IMR-90 (cell line): ENCODE measurements around the gene ATG101.

Experiments
- POLR2A ChIP-seq: IDR thresholded peaks from 2 replicates; pipeline ENCODE4 v1.6.1; 2012; ENCODE audit warnings: mild to moderate bottlenecking, low read depth, low read length
- TF ChIP-seq, protein P1 (sequence below): conservative IDR thresholded peaks from 2 replicates; pipeline ENCODE4 v1.5.1; 2012; ENCODE audit warnings: mild to moderate bottlenecking, low read depth, low read length, improper control_type of control experiment

DNA sequence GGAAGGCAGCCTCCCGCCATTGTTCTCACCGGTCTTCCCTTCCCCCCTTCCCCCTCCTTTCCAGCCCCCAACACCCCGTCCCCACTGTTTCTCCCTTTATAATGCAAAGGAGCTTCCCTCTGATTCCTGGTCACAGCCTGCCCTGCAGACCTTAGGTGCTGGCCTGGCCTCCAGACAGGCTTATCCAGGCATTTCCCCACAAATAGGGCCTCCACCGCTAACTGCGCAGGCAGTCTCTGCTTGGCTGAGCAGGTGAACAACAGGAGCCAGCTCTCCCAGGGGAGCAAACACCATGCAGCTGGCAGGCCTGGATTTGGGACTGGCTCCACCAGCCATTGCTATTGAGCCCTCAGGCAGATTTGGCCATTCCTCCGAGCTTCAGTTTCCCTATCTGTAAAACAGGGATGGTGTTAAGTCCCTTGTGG lies 55.7 kb downstream of the ATG101 start:
- TF ChIP-seq, protein P1, sequence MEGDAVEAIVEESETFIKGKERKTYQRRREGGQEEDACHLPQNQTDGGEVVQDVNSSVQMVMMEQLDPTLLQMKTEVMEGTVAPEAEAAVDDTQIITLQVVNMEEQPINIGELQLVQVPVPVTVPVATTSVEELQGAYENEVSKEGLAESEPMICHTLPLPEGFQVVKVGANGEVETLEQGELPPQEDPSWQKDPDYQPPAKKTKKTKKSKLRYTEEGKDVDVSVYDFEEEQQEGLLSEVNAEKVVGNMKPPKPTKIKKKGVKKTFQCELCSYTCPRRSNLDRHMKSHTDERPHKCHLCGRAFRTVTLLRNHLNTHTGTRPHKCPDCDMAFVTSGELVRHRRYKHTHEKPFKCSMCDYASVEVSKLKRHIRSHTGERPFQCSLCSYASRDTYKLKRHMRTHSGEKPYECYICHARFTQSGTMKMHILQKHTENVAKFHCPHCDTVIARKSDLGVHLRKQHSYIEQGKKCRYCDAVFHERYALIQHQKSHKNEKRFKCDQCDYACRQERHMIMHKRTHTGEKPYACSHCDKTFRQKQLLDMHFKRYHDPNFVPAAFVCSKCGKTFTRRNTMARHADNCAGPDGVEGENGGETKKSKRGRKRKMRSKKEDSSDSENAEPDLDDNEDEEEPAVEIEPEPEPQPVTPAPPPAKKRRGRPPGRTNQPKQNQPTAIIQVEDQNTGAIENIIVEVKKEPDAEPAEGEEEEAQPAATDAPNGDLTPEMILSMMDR: no peak
- no peak for TF ChIP-seq POLR2A
